WTC11 (cell line): ENCODE data around the gene AP2M1. TPM values are rescaled to one million over a fixed set of nuclear protein-coding genes. Genes with fewer than 3 reads are reported as not detected.
A peak's percentile ranks its signal among the peaks of the same experiment; 100 is the strongest.

Experiments used
- ATAC-seq: fragments of 200-7000 bp; cut with Tn5 transposase; 2 replicates; pipeline ENCODE4 v1.10.0; 2021; ENCODE audit warnings: mild to moderate bottlenecking, moderate library complexity
- CTCF ChIA-PET: fragments of 300-600 bp; sonication (Branson Sonifier 250); formaldehyde crosslinking; loops from one replicate; lab custom pipeline; 2021; ENCODE audit warnings: antibody characterized with exemption; lab: Charles Lee
- POLR2A ChIA-PET: fragments of 350-600 bp; sonication (Branson Sonifier 250); formaldehyde crosslinking; loops from one replicate; lab custom pipeline; 2021; ENCODE audit warnings: antibody characterized with exemption; lab: Charles Lee
- DNase-seq: peaks from one replicate; pipeline ENCODE4 v3.0.0; 2021; ENCODE audit warnings: low spot score
- H3K27ac Mint-ChIP-seq: 2 replicates; pipeline ENCODE4 v1.8.0; 2021; ENCODE audit warnings: mixed read lengths
- H3K27me3 Mint-ChIP-seq: 2 replicates; pipeline ENCODE4 v1.8.0; 2021; ENCODE audit warnings: low read depth, mild to moderate bottlenecking, moderate library complexity, mixed read lengths
- H3K36me3 Mint-ChIP-seq: 2 replicates; pipeline ENCODE4 v1.8.0; 2021; ENCODE audit warnings: mixed read lengths
- H3K4me1 Mint-ChIP-seq: 2 replicates; pipeline ENCODE4 v1.8.0; 2022; ENCODE audit warnings: mixed read lengths
- H3K4me3 Mint-ChIP-seq: 2 replicates; pipeline ENCODE4 v1.8.0; 2021; ENCODE audit warnings: mild to moderate bottlenecking, moderate library complexity, mixed read lengths
- H3K9me3 Mint-ChIP-seq: 2 replicates; pipeline ENCODE4 v1.8.0; 2021; ENCODE audit warnings: mixed read lengths
- CREB1 ChIP-seq: sonication (generic); formaldehyde crosslinking; IDR thresholded peaks from 2 replicates; pipeline ENCODE4 v1.8.0; 2023; ENCODE audit warnings: mild to moderate bottlenecking, missing genetic modification reagents
- CREM ChIP-seq: sonication (generic); formaldehyde crosslinking; IDR thresholded peaks from 2 replicates; pipeline ENCODE4 v1.8.1; 2022; ENCODE audit warnings: mild to moderate bottlenecking, missing genetic modification reagents, moderate library complexity
- ESRRA ChIP-seq: sonication (generic); formaldehyde crosslinking; IDR thresholded peaks from 2 replicates; pipeline ENCODE4 v1.8.1; 2022; ENCODE audit warnings: mild to moderate bottlenecking, missing genetic modification reagents, borderline replicate concordance
- FOXP1 ChIP-seq: sonication (generic); formaldehyde crosslinking; IDR thresholded peaks from 2 replicates; pipeline ENCODE4 v1.8.0; 2022; ENCODE audit warnings: missing genetic modification reagents, mild to moderate bottlenecking, moderate library complexity, borderline replicate concordance
- JAZF1 ChIP-seq: fragments of 250-450 bp; sonication (Bioruptor Pico); IDR thresholded peaks from 2 replicates; pipeline ENCODE4 v1.9.0; 2021; ENCODE audit warnings: moderate library complexity, mild to moderate bottlenecking, inconsistent platforms
- NFE2L1 ChIP-seq: sonication (generic); formaldehyde crosslinking; IDR thresholded peaks from 2 replicates; pipeline ENCODE4 v1.8.1; 2023; ENCODE audit warnings: missing genetic modification reagents
- RELA ChIP-seq: sonication (generic); formaldehyde crosslinking; IDR thresholded peaks from 2 replicates; pipeline ENCODE4 v1.8.1; 2022; ENCODE audit warnings: missing genetic modification reagents, mild to moderate bottlenecking, borderline replicate concordance
- SMAD4 ChIP-seq: sonication (generic); formaldehyde crosslinking; IDR thresholded peaks from 2 replicates; pipeline ENCODE4 v1.8.0; 2022; ENCODE audit warnings: mild to moderate bottlenecking, missing genetic modification reagents
- SP1 ChIP-seq: sonication (generic); formaldehyde crosslinking; conservative IDR thresholded peaks from 2 replicates; pipeline ENCODE4 v1.8.1; 2022; ENCODE audit warnings: missing genetic modification reagents
- ZBTB21 ChIP-seq: sonication (generic); formaldehyde crosslinking; IDR thresholded peaks from 2 replicates; pipeline ENCODE4 v1.8.1; 2023; ENCODE audit warnings: mild to moderate bottlenecking, missing genetic modification reagents, borderline replicate concordance
- total RNA-seq: library from RNA; stranded (reverse); gene quantifications from 3 replicates; pipeline ENCODE4 v1.2.3, GENCODE V29; 2021
- TF ChIP-seq, protein P1 (sequence below): sonication (generic); formaldehyde crosslinking; IDR thresholded peaks from 2 replicates; pipeline ENCODE4 v1.8.1; 2022; ENCODE audit warnings: mild to moderate bottlenecking, moderate library complexity, missing genetic modification reagents
- TF ChIP-seq, protein P2 (sequence below): sonication (generic); formaldehyde crosslinking; IDR thresholded peaks from 2 replicates; pipeline ENCODE4 v1.8.0; 2023; ENCODE audit warnings: missing genetic modification reagents, mild to moderate bottlenecking, borderline replicate concordance
- TF ChIP-seq, protein P3 (sequence below): fragments of 250-450 bp; sonication (Bioruptor Pico); IDR thresholded peaks from 2 replicates; pipeline ENCODE4 v1.9.0; 2021; ENCODE audit warnings: mild to moderate bottlenecking
- TF ChIP-seq, protein P4 (sequence below): fragments of 250-450 bp; sonication (Bioruptor Pico); IDR thresholded peaks from 2 replicates; pipeline ENCODE4 v1.9.0; 2021; ENCODE audit warnings: mild to moderate bottlenecking
- TF ChIP-seq, protein P5 (sequence below): sonication (generic); formaldehyde crosslinking; IDR thresholded peaks from 2 replicates; pipeline ENCODE4 v1.8.1; 2023; ENCODE audit warnings: mild to moderate bottlenecking, missing genetic modification reagents
- TF ChIP-seq, protein P6 (sequence below): sonication (generic); formaldehyde crosslinking; IDR thresholded peaks from 2 replicates; pipeline ENCODE4 v1.8.1; 2022; ENCODE audit warnings: mild to moderate bottlenecking, missing genetic modification reagents, moderate library complexity, borderline replicate concordance

Gene AP2M1
- total RNA-seq, 1 experiment from 2014 or later, result 399 TPM

DNA sequence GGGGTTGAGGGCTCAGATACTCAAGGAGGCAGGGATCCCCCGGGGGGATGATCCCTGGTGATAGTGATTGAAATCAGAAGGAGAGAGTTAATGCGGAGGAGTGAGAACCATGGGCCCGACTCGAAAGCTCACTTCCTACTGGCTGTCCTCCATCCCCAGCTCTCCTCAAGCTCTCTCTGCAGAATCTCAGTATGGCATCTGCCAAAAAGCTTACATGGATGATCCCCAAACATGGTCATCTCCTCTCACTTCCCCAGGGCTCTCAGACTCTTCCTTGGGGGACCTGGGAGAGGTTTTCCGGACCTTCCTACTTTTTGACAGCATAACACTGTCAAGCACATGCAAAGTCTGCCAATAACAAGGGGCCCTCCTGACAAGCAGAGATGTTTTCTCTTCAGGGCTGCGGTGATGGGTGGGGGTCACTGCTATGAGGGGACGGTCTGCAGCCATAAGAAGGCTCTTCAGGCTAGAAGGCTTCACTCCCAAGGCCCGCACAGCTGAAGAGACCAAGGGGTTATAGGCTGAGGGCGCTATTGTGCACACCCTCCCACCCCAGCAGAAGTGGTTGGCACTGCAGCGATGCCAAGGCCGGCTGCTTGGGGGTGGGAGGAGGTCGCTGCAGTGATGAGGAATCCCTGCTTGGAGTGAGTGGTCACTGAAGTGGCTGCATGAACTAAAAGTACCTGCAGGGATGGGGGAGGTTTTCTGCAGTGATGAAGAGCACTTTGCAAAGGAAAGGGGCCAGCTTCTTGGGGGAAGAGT, 53.9 kb downstream of the AP2M1 start:
- H3K27ac Mint-ChIP-seq, result no peak overlapping the region
- H3K27me3 Mint-ChIP-seq, result peaks cover 72% of the 10 kb centered on the region

DNA sequence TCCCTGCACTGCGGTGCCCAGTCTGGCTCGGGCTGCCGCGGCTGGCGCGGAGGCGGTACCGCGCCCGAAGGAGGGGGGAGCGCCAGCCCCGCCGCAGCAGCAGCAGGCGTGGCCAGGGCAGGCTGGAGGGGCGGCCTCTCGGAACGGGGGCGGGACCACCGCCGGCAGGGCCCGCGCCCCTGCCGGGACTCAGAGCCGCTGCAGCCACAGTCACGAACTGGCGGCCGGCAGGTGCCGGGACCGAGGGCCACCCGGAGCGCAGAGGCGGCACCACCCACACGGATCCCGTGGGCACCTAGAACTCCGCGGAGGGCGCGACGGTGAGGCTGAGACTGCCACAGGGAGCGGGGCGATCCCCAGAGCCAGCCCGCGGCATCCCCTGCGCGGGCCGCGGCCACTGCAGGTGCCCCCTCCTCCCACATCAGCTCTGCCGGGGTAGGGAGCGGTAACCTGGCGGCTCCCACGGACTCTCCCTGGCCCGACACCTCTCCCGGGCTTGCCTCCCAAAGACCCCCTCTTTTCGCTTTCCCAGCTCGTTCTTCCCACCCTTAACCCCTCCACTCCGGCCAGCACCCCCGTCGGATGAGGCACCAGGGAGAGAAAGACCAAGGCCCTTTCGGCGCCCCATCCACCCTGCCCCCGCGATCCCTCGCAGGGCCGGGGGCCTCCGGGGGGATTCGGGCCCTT, 54.9 kb downstream of the AP2M1 start, which contains the start of gene VWA5B2:
VWA5B2 (plus strand) TSS at position 192 of the 687 bp plus-strand sequence. CDS start 944 bp downstream, outside the sequence.
- H3K27ac Mint-ChIP-seq, result no peak within 1 kb of the TSS
- H3K36me3 Mint-ChIP-seq, result no peaks in the 10 kb centered on the region
- H3K9me3 Mint-ChIP-seq, result no peaks in the 10 kb centered on the region
- peaks cover 75% of the 10 kb centered on the region for H3K27me3 Mint-ChIP-seq
- peaks cover 8% of the 10 kb centered on the region; the same call in 1 of the 2 replicates for H3K4me1 Mint-ChIP-seq
- peak within 1 kb of the TSS; percentile 73 for H3K4me3 Mint-ChIP-seq
- POLR2A ChIA-PET, result interaction anchor here (0.6 kb wide), 2 partner anchors 9 to 350 kb away, joined by 3 to 5 read pairs; no protein-coding TSS in a partner anchor
- DNase-seq, result peak; percentile 78
- peak; percentile 91 for ATAC-seq
- CTCF ChIA-PET, result interaction anchor here (0.7 to 5.3 kb wide), 10 partner anchors 9 to 325 kb away, joined by 3 to 88 read pairs (median 6); partner anchors contain the start of genes AP2M1, CAMK2N2 and EEF1AKMT4
- TF ChIP-seq CREB1 (no peak), NFE2L1 (CRISPR knock-in tag) (no peak), RELA (CRISPR knock-in tag) (no peak), CREM (CRISPR knock-in tag) (0 out of 2 replicates have a peak, but pooled peaks have one; percentile 17), SP1 (CRISPR knock-in tag) (peak; percentile 62), FOXP1 (0 out of 2 replicates have a peak, but pooled peaks have one; percentile 51)
- TF ChIP-seq, protein P1, sequence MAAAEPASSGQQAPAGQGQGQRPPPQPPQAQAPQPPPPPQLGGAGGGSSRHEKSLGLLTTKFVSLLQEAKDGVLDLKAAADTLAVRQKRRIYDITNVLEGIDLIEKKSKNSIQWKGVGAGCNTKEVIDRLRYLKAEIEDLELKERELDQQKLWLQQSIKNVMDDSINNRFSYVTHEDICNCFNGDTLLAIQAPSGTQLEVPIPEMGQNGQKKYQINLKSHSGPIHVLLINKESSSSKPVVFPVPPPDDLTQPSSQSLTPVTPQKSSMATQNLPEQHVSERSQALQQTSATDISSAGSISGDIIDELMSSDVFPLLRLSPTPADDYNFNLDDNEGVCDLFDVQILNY (CRISPR knock-in tag), result peak; percentile 69; the same call in 1 of the 2 replicates
- TF ChIP-seq, protein P2, sequence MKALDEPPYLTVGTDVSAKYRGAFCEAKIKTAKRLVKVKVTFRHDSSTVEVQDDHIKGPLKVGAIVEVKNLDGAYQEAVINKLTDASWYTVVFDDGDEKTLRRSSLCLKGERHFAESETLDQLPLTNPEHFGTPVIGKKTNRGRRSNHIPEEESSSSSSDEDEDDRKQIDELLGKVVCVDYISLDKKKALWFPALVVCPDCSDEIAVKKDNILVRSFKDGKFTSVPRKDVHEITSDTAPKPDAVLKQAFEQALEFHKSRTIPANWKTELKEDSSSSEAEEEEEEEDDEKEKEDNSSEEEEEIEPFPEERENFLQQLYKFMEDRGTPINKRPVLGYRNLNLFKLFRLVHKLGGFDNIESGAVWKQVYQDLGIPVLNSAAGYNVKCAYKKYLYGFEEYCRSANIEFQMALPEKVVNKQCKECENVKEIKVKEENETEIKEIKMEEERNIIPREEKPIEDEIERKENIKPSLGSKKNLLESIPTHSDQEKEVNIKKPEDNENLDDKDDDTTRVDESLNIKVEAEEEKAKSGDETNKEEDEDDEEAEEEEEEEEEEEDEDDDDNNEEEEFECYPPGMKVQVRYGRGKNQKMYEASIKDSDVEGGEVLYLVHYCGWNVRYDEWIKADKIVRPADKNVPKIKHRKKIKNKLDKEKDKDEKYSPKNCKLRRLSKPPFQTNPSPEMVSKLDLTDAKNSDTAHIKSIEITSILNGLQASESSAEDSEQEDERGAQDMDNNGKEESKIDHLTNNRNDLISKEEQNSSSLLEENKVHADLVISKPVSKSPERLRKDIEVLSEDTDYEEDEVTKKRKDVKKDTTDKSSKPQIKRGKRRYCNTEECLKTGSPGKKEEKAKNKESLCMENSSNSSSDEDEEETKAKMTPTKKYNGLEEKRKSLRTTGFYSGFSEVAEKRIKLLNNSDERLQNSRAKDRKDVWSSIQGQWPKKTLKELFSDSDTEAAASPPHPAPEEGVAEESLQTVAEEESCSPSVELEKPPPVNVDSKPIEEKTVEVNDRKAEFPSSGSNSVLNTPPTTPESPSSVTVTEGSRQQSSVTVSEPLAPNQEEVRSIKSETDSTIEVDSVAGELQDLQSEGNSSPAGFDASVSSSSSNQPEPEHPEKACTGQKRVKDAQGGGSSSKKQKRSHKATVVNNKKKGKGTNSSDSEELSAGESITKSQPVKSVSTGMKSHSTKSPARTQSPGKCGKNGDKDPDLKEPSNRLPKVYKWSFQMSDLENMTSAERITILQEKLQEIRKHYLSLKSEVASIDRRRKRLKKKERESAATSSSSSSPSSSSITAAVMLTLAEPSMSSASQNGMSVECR, result 0 out of 2 replicates have a peak, but pooled peaks have one; percentile 19

More for the DNA sequence above, 53.9 kb downstream of the AP2M1 start:
- Mint-ChIP-seq H3K4me3 (peak overlapping the region; percentile 73), H3K36me3 (no peaks in the 10 kb centered on the region), H3K9me3 (no peaks in the 10 kb centered on the region), H3K4me1 (peaks cover 8% of the 10 kb centered on the region; the same call in 1 of the 2 replicates)
- POLR2A ChIA-PET, result interaction anchor here (0.6 to 2.5 kb wide), 5 partner anchors 12 to 88 kb away, joined by 3 to 6 read pairs (median 4); no protein-coding TSS in a partner anchor
- CTCF ChIA-PET, result interaction anchor here (0.6 to 5.3 kb wide), 28 partner anchors 8 to 333 kb away, joined by 3 to 88 read pairs (median 6); partner anchors contain the start of genes ABCF3, AP2M1, CAMK2N2 and DVL3
- no peak for DNase-seq
- ATAC-seq, result no peak
- no peak for TF ChIP-seq SMAD4 (CRISPR knock-in tag)
- TF ChIP-seq JAZF1 (CRISPR knock-in tag), result no peak
- no peak for TF ChIP-seq ZBTB21 (CRISPR knock-in tag)
- TF ChIP-seq, protein P3, sequence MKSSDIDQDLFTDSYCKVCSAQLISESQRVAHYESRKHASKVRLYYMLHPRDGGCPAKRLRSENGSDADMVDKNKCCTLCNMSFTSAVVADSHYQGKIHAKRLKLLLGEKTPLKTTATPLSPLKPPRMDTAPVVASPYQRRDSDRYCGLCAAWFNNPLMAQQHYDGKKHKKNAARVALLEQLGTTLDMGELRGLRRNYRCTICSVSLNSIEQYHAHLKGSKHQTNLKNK (CRISPR knock-in tag), result no peak
- TF ChIP-seq, protein P4, sequence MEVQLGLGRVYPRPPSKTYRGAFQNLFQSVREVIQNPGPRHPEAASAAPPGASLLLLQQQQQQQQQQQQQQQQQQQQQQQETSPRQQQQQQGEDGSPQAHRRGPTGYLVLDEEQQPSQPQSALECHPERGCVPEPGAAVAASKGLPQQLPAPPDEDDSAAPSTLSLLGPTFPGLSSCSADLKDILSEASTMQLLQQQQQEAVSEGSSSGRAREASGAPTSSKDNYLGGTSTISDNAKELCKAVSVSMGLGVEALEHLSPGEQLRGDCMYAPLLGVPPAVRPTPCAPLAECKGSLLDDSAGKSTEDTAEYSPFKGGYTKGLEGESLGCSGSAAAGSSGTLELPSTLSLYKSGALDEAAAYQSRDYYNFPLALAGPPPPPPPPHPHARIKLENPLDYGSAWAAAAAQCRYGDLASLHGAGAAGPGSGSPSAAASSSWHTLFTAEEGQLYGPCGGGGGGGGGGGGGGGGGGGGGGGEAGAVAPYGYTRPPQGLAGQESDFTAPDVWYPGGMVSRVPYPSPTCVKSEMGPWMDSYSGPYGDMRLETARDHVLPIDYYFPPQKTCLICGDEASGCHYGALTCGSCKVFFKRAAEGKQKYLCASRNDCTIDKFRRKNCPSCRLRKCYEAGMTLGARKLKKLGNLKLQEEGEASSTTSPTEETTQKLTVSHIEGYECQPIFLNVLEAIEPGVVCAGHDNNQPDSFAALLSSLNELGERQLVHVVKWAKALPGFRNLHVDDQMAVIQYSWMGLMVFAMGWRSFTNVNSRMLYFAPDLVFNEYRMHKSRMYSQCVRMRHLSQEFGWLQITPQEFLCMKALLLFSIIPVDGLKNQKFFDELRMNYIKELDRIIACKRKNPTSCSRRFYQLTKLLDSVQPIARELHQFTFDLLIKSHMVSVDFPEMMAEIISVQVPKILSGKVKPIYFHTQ (CRISPR knock-in tag), result no peak
- no peak for TF ChIP-seq ESRRA (CRISPR knock-in tag)
- TF ChIP-seq, protein P5, sequence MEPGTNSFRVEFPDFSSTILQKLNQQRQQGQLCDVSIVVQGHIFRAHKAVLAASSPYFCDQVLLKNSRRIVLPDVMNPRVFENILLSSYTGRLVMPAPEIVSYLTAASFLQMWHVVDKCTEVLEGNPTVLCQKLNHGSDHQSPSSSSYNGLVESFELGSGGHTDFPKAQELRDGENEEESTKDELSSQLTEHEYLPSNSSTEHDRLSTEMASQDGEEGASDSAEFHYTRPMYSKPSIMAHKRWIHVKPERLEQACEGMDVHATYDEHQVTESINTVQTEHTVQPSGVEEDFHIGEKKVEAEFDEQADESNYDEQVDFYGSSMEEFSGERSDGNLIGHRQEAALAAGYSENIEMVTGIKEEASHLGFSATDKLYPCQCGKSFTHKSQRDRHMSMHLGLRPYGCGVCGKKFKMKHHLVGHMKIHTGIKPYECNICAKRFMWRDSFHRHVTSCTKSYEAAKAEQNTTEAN (CRISPR knock-in tag), result no peak
- TF ChIP-seq, protein P6, sequence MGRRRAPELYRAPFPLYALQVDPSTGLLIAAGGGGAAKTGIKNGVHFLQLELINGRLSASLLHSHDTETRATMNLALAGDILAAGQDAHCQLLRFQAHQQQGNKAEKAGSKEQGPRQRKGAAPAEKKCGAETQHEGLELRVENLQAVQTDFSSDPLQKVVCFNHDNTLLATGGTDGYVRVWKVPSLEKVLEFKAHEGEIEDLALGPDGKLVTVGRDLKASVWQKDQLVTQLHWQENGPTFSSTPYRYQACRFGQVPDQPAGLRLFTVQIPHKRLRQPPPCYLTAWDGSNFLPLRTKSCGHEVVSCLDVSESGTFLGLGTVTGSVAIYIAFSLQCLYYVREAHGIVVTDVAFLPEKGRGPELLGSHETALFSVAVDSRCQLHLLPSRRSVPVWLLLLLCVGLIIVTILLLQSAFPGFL (CRISPR knock-in tag), result no peak
